DND-41 (cell line): ENCODE data around the gene ANO2.

Experiments
- CTCF ChIP-seq: IDR thresholded peaks from 2 replicates; pipeline ENCODE4 v1.5.1; 2012; ENCODE audit warnings: borderline replicate concordance, low read length, moderate library complexity, mild to moderate bottlenecking; ENCODE audit not compliant: poor library complexity, severe bottlenecking; ENCODE audit errors: extremely low read depth
- EZH2 ChIP-seq: IDR thresholded peaks from 3 replicates; pipeline ENCODE4 v1.6.1; 2012; ENCODE audit warnings: borderline replicate concordance, low read depth, mild to moderate bottlenecking, moderate library complexity, low read length, inconsistent platforms; ENCODE audit not compliant: severe bottlenecking

- no peak for TF ChIP-seq EZH2
- no peak for TF ChIP-seq CTCF
Measured at GRCh38 chr12:5909560-5909959, 35.5 kb downstream of the ANO2 start.
